NCI-H2227 treated with DMSO at 0.1 percent for 48 hours (cell line): ENCODE data around the gene KRTAP22-2.

Experiments used
- DNase-seq: peaks from one replicate; lab custom pipeline; 2025; lab: John Stamatoyannopoulos, UW

KRTAP22-2 gene

GRCh38 chr21:30590297-30590696 lies at the start of gene KRTAP22-2:
Gene KRTAP22-2 (minus strand): TSS chr21:30590397.
- no peak for DNase-seq

DNA sequence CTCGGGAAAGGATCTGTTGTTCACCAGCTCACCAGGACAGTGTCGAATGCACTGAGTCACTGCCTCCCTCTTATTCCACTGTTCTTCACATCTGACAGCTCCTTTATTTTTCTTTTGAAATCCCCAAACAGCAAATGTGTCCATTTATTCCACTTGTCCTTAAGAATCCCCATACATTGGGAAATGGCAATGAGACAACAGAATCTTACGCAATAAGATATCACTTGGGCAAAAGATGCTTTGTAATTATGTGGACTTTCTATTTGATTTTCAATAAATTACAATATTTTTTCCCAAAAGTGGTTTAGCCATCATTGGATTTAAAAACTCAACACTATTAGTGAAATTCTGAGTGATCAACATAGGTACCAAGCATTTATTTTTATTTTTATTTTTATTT lies 48.5 kb upstream of the KRTAP22-2 start:
- no peak for DNase-seq

DNA sequence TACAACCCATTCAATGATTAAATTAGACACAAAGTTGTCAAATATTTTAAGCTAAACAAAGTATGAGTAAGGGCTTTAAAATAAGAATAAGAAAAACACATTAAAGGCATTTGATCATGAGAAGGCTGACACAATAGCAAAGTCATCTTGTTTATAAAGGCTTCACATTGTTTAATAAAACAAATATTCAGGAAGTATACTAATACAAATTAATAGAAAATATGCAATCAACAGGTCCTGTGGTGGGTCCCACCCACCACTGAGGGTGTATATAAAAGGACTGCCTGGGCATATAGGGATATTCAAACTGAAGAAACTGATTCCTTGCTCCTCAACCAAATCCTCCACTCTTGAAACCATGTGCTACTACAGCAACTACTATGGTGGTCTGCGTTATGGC lies 44.7 kb upstream of the KRTAP22-2 start, which contains the start of gene KRTAP20-2:
Gene KRTAP20-2 (plus strand): TSS at position 301 of the 400 bp plus-strand sequence. CDS start 58 bp downstream, at position 359.
- DNase-seq: no peak

DNA sequence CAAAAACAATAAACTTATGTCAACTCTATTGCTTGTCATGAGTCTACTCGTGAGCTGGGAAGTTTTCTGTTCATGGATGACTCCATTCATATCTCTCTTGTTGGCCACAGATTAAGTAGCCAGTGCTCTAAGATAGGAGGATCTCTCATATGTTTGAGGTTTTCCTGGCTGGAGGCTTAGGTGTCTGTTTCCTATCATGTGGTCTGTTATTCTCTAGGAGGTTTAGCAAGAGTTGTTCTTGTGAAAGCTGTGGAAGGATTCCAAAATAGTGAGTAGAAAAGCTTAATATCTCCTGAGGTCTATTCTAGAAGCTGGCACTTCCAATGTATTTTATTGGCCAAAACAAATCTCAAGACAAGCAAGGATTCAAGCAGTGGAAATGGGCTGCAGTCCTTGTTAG lies 39.0 kb upstream of the KRTAP22-2 start:
- DNase-seq: no peak

- no peak for DNase-seq
Observed at GRCh38 chr21:30628109-30628508, 37.9 kb upstream of the KRTAP22-2 start.

DNA sequence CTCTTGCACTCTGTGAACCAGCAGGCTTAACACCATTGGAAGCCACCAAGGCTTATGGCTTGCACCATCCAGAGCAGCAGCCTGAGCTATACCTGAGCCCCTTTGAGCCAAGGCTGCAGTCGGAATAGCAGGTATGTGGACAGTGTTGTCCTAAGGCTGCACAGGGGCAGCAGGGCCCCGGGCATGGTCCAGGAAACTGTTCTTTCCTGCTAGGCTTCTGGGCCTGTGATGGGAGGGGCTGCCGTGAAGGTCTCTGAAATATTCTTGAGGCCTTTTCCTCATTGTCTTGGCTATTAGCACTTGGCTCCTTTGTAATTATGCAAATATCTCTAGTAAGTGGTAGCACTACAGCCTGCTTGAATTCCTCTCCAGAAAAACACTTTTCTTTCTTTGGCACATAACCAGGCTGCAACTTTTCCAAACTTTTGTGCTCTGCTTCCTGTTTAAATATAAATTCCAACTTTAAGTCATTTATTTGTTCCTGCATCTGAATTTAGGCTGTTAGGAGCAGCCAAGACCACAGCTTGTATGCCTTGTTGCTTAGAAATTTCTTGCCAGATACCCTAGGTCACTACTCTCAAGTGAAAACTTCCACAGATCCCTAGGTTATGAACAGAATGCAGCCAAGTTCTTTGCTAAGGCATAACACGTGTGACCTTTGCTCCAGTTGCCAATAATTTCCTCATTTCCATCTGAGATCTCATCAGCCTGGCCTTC lies 35.4 kb upstream of the KRTAP22-2 start:
- DNase-seq: no peak

GRCh38 chr21:30623362-30623761 lies 33.2 kb upstream of the KRTAP22-2 start:
- no peak for DNase-seq

- no peak for DNase-seq
Observed at GRCh38 chr21:30620522-30620921, 30.3 kb upstream of the KRTAP22-2 start, which contains the start of gene KRTAP20-4. Gene KRTAP20-4 (plus strand): TSS chr21:30620627.

- DNase-seq: no peak
Observed at GRCh38 chr21:30620080-30620479, 29.9 kb upstream of the KRTAP22-2 start.

- DNase-seq: no peak
Observed at GRCh38 chr21:30616125-30616524, 25.9 kb upstream of the KRTAP22-2 start, which contains the start of gene KRTAP20-1. Gene KRTAP20-1 (plus strand): TSS chr21:30616425. CDS start chr21:30616455, 30 bp downstream.

- no peak for DNase-seq
Observed at GRCh38 chr21:30615199-30615598, 25.0 kb upstream of the KRTAP22-2 start.

DNA sequence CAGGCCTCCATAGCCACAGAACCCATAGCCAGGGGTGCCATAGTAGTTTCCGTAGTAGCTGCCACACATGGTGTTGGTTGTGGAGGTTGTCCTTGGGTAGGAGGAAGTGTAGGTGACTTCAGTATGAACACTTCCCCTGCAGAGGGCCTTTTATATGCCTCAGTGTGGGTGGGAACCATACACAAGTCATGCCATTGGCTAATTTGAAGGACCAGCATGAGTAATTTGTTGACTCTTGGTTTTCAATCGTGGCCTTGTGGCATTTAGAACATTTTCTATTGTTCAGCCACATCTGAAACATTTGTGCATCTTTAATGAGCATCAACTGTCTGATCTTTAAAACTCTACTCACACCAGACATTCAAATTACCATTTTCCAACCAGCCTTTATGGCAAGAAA lies 23.6 kb upstream of the KRTAP22-2 start, which contains the start of gene KRTAP6-1:
Gene KRTAP6-1 (minus strand): TSS at position 95 of the 400 bp plus-strand sequence. CDS start 26 bp downstream, at position 69.
- no peak for DNase-seq

GRCh38 chr21:30612132-30612531 lies 21.9 kb upstream of the KRTAP22-2 start:
- no peak for DNase-seq

DNA sequence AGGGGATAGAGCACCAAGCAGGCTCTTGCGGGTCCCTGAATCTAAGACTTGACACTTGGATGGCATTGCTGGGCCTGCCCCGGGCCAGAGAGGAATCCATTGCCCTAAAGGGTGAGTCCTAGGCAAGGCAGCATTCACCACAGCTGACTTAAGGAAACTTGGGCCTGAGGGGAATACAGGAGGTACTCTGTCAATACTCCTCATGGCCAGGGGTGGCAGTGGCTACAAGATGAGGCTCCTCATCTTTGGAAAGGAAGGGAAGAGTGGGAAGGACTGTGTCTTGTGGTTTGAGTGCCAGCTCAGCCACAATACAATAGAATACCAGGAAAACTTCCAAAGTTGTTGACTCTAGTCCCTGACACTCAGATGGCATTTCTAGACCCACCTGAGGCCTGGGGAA lies 15.8 kb upstream of the KRTAP22-2 start:
- DNase-seq: no peak

DNA sequence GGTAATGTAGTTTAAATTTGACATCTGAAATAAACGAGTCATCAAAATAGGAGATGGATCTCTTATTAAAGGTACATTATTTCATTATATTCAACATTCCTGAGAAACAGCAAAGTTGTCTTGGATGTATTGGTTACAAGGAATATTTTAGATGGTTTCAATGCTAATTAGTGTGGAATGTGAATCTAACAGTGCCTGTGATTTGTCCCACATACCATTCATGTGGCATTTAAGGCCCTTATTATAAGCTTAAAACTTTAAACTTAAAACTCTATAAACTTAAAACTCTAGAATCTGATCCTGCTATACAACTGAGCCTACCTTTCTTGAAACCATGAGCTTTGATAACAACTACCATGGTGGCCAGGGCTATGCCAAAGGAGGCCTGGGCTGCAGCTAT lies 10.6 kb upstream of the KRTAP22-2 start, which contains the start of gene KRTAP22-1:
Gene KRTAP22-1 (plus strand): TSS at position 301 of the 400 bp plus-strand sequence.
- DNase-seq: no peak

DNA sequence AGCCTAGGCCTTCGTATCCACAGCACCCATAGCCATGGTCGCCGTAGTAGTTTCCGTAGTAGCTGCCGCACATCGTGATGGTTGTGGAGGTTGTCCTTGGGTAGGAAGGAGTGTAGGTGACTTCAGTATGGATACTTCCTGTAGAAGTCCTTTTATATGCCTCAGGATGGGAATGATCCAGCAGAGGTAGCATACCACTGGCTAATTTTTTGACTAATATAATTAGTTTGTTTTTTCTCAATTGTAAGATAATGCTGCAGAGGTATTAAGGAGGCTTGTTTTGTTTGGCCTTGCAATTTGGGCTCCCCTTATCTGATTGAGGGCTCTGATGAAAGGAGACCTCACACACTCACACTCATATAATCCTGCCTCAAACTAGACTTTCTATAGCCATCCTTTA lies 8.6 kb upstream of the KRTAP22-2 start, which contains the start of gene KRTAP6-2:
Gene KRTAP6-2 (minus strand): TSS at position 101 of the 400 bp plus-strand sequence. CDS start 28 bp downstream, at position 73.
- DNase-seq: no peak

- DNase-seq: no peak
Observed at GRCh38 chr21:30592140-30592539, 1.9 kb upstream of the KRTAP22-2 start, which contains the start of gene KRTAP6-3. Gene KRTAP6-3 (plus strand): TSS chr21:30592440. CDS start chr21:30592446, 6 bp downstream.

- DNase-seq: no peak
Observed at GRCh38 chr21:30582870-30583269, 7.3 kb downstream of the KRTAP22-2 start.

DNA sequence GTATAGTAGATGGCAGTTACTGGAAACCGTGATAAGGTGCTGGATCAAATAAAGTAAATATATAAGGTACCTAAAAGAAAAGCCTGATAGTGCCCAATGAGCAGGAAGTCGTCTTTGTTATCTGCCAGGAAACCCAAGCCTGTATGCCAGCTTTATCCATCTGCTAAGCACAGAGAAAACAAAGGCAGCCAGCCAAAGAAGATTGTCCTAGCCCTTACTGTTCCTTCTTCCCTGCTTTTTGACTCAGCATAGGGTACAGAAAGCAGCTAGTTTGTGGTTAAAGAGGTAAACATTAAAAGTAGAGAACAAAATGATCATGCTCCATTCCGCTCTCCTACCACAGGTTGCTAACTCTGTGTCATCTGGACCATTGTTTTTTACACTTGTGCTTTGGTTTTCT lies 10.1 kb downstream of the KRTAP22-2 start:
- no peak for DNase-seq

- no peak for DNase-seq
Observed at GRCh38 chr21:30579346-30579745, 10.9 kb downstream of the KRTAP22-2 start.

GRCh38 chr21:30577766-30578165 lies 12.4 kb downstream of the KRTAP22-2 start:
- no peak for DNase-seq

- DNase-seq: no peak
Observed at GRCh38 chr21:30567617-30568016, 22.6 kb downstream of the KRTAP22-2 start.

GRCh38 chr21:30563630-30564029 lies 26.6 kb downstream of the KRTAP22-2 start:
- DNase-seq: no peak
